ENCODE measurements around the gene ETS2. TPM values are rescaled to one million over a fixed set of nuclear protein-coding genes. Genes with fewer than 3 reads are reported as not detected.
A peak's percentile ranks its signal among the peaks of the same experiment; 100 is the strongest.

Gene ETS2
- total and polyA plus RNA-seq, 2 of the 4 experiments (the other 2 are of a cell fraction) = 21.3 to 21.7 TPM

GRCh38 chr21:38810034-38810825 is 4.5 kb downstream of the ETS2 start:
- in situ Hi-C loops (cut with MboI; ENCODE audit: low sequenced_read_pairs) (no loop called here), dilution Hi-C loops (cut with HindIII; ENCODE audit: low sequenced_read_pairs, unreplicated experiment) (no loop called here), intact Hi-C loops (cut with micrococcal nuclease) (no loop called here)
- no peak overlapping the region; the same call in 1 of the 2 replicates for H3K23ac ChIP-seq (ENCODE audit: low read depth, low read length)
- H3K79me1 ChIP-seq (ENCODE audit: low read depth in 1 of 2, low read length in 2 of 2) = peaks cover 12 to 70% of the 10 kb centered on the region in 2 experiments
- H3K4me2 ChIP-seq (ENCODE audit: low read depth, low read length) = peak overlapping the region; percentile 46
- no peak overlapping the region for H2AK5ac ChIP-seq (ENCODE audit: low read depth, low read length)
- H3K4me1 ChIP-seq (ENCODE audit: control insufficient read depth, insufficient read depth, low read length) = peaks cover 23% of the 10 kb centered on the region
- ChIA-PET POLR2A (ENCODE audit: unreplicated experiment) (interaction anchor here (0.6 to 1.1 kb wide), 4 partner anchors 149 to 801 kb away, joined by 3 to 7 read pairs (median 4); no protein-coding TSS in a partner anchor), CTCF (interaction anchor here (1.3 kb wide), 1 partner anchor 328 kb away, joined by 3 read pairs; no protein-coding TSS in a partner anchor)
- H3K9me1 ChIP-seq (ENCODE audit: insufficient read depth, low read length) = peaks cover 21% of the 10 kb centered on the region
- no peaks in the 10 kb centered on the region for H3K9me3 ChIP-seq (ENCODE audit: control insufficient read depth, insufficient read depth, low read length)
- peaks cover 52% of the 10 kb centered on the region for H3K36me3 ChIP-seq (ENCODE audit: control insufficient read depth, insufficient read depth, low read length)
- peak overlapping the region; percentile 24; the same call in 1 of the 2 replicates for H4K91ac ChIP-seq (ENCODE audit: insufficient read depth, low read depth, low read length)
- H3K27ac ChIP-seq (ENCODE audit: insufficient read depth, low read length) = peak overlapping the region; percentile 53; the same call in 1 of the 2 replicates
- peak overlapping the region; percentile 27; the same call in 1 of the 2 replicates for H3K4ac ChIP-seq (ENCODE audit: low read depth, low read length)
- H3K18ac ChIP-seq (ENCODE audit: low read depth, low read length) = 0 out of 2 replicates have a peak overlapping the region, but pooled peaks have one; percentile 8
- H3K9ac ChIP-seq (ENCODE audit: low read depth, low read length) = 0 out of 2 replicates have a peak overlapping the region, but pooled peaks have one; percentile 19
- H2BK120ac ChIP-seq (ENCODE audit: low read depth, low read length) = 0 out of 2 replicates have a peak overlapping the region, but pooled peaks have one; percentile 4
- no peak overlapping the region for H2BK15ac ChIP-seq (ENCODE audit: low read depth, low read length)
- 0 out of 4 replicates have a peak overlapping the region, but pooled peaks of 1 of the 2 experiments have one; percentile 9 for H4K8ac ChIP-seq (ENCODE audit: low read depth in 2 of 2, low read length in 2 of 2)
- TF ChIP-seq MAFK (IDR thresholded peaks at IDR 0.05; ENCODE audit: low read depth, low read length) (no peak), MXI1 (IDR thresholded peaks at IDR 0.05; ENCODE audit: borderline replicate concordance, low read depth, low read length) (no peak), CHD1 (IDR thresholded peaks at IDR 0.05; ENCODE audit: low read depth, low read length) (no peak), BHLHE40 (IDR thresholded peaks at IDR 0.05; ENCODE audit: low read depth, low read length) (no peak), RFX5 (IDR thresholded peaks at IDR 0.05; ENCODE audit: low read depth, low read length) (no peak), MAZ (IDR thresholded peaks at IDR 0.05; ENCODE audit: borderline replicate concordance, low read depth, low read length) (no peak), CTCF (conservative IDR thresholded peaks at IDR 0.05; ENCODE audit: low read depth, low read length) (no peak), NFE2L2 (IDR thresholded peaks at IDR 0.05; ENCODE audit: low read depth, low read length) (no peak), FOS (IDR thresholded peaks at IDR 0.05; ENCODE audit: low read depth, low read length) (no peak), USF2 (IDR thresholded peaks at IDR 0.05; ENCODE audit: low read depth, low read length) (no peak), ELK1 (IDR thresholded peaks at IDR 0.05; ENCODE audit: borderline replicate concordance, low read depth, low read length) (no peak)
- H3K4me3 ChIP-seq (ENCODE audit: insufficient read depth, low read depth, low read length) = no peak overlapping the region
- H4K5ac ChIP-seq (ENCODE audit: low read depth, low read length) = no peak overlapping the region
- WGBS, 2 experiments (ENCODE audit: extremely low coverage in 2 of 2, insufficient read length in 1 of 2) = no CpG with 5 or more reads among the region's 8 CpGs
- no peak overlapping the region for H3K56ac ChIP-seq (ENCODE audit: extremely low read depth, insufficient read depth, low read length)
- H2AK9ac ChIP-seq (replicated peaks; ENCODE audit: low read depth, low read length, poor library complexity) = no peak overlapping the region
- ATAC-seq (ENCODE audit: low read depth) (no peak), DNase-seq (no peak)
- H2BK20ac ChIP-seq (ENCODE audit: low read depth, low read length) = no peak overlapping the region
- BruUV-seq (replicated peaks) = no TSS peak
- 0 out of 2 replicates have a peak overlapping the region, but pooled peaks have one; percentile 7 for H3K14ac ChIP-seq (replicated peaks; ENCODE audit: low read depth, low read length)
- peak overlapping the region; percentile 52 for H2BK5ac ChIP-seq (ENCODE audit: low read depth, low read length, poor library complexity, severe bottlenecking)
- peaks cover 79% of the 10 kb centered on the region for H4K20me1 ChIP-seq (ENCODE audit: insufficient read depth, low read length)
- no peak overlapping the region for H2AFZ ChIP-seq (replicated peaks; ENCODE audit: low read length, poor library complexity)
- H3K27me3 ChIP-seq (ENCODE audit: control insufficient read depth, insufficient read depth, low read length) = no peaks in the 10 kb centered on the region

All from IMR-90 (cell line).